Ascending aorta (tissue), 2 donors: ENCODE data around the gene ASF1B. TPM values are rescaled to one million over a fixed set of nuclear protein-coding genes. Genes with fewer than 3 reads are reported as not detected.

Experiments
- DNase-seq, 2 donors: peaks; one replicate each; pipeline ENCODE4 v3.0.0-alpha.2; 2019; ENCODE audit warnings: low spot score in 2 of 2
- H3K27ac ChIP-seq, 2 donors: fragments of 200-600 bp; sonication (generic); one replicate each; pipeline ENCODE4 v1.5.1; 2016 to 2017; ENCODE audit warnings: mild to moderate bottlenecking in 1 of 2
- H3K27me3 ChIP-seq: fragments of 200-600 bp; sonication (generic); one replicate; pipeline ENCODE4 v1.5.1; 2017
- H3K36me3 ChIP-seq, 2 donors: fragments of 200-600 bp; sonication (generic); one replicate each; pipeline ENCODE4 v1.5.1; 2016
- H3K4me1 ChIP-seq, 2 donors: fragments of 200-600 bp; sonication (generic); one replicate each; pipeline ENCODE4 v1.5.1; 2016 to 2017; ENCODE audit warnings: mild to moderate bottlenecking in 1 of 2
- H3K4me3 ChIP-seq, 2 donors: fragments of 200-600 bp; sonication (generic); one replicate each; pipeline ENCODE4 v1.5.1; 2016 to 2017; ENCODE audit warnings: mild to moderate bottlenecking in 1 of 2
- H3K9me3 ChIP-seq, 2 donors: fragments of 200-600 bp; sonication (generic); one replicate each; pipeline ENCODE4 v1.5.1; 2016
- intact Hi-C: fragments of 100-400 bp; cut with DNase I; formaldehyde crosslinking; loops from one replicate; pipeline ENCODE4 v1.15.1; 2023
- total RNA-seq: library from RNA; depleted of rRNA; stranded (reverse); fragments of >200 nt; gene quantifications from one replicate; pipeline ENCODE4 v1.1.0, GENCODE V29; 2016
- TF ChIP-seq, protein P1 (sequence below), 3 experiments: fragments of 200-600 bp in 2 of 3; fragments of 450-650 bp in 1 of 3; sonication (generic) in 2 of 3; IDR thresholded peaks; one replicate each; pipeline ENCODE4 v1.5.1; 2016 to 2019; ENCODE audit warnings: antibody characterized with exemption in 3 of 3, mild to moderate bottlenecking in 1 of 3, moderate library complexity in 1 of 3

ASF1B gene
- total RNA-seq, 1 donor from 2014 or later, result 7.8 TPM

GRCh38 chr19:14116918-14117578 is 19.3 kb downstream of the ASF1B start:
- intact Hi-C loops, result loop anchor here (1.0 to 5.0 kb wide), 4 partner anchors 36 to 370 kb away; partner anchors contain the start of genes DCAF15 and RFX1
- Histone ChIP-seq H3K4me1 (peaks cover 30 to 58% of the 10 kb centered on the region in 2 donors), H3K27me3 (no peaks in the 10 kb centered on the region), H3K27ac (peak overlapping the region; percentile 84 to 85), H3K36me3 (no peaks in the 10 kb centered on the region), H3K4me3 (peak overlapping the region; percentile 71 to 96), H3K9me3 (no peaks in the 10 kb centered on the region)
- no peak for DNase-seq
- TF ChIP-seq, protein P1, sequence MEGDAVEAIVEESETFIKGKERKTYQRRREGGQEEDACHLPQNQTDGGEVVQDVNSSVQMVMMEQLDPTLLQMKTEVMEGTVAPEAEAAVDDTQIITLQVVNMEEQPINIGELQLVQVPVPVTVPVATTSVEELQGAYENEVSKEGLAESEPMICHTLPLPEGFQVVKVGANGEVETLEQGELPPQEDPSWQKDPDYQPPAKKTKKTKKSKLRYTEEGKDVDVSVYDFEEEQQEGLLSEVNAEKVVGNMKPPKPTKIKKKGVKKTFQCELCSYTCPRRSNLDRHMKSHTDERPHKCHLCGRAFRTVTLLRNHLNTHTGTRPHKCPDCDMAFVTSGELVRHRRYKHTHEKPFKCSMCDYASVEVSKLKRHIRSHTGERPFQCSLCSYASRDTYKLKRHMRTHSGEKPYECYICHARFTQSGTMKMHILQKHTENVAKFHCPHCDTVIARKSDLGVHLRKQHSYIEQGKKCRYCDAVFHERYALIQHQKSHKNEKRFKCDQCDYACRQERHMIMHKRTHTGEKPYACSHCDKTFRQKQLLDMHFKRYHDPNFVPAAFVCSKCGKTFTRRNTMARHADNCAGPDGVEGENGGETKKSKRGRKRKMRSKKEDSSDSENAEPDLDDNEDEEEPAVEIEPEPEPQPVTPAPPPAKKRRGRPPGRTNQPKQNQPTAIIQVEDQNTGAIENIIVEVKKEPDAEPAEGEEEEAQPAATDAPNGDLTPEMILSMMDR (IDR thresholded peaks at IDR 0.05), result no peak

GRCh38 chr19:14116525-14116917 is 19.9 kb downstream of the ASF1B start:
- peak overlapping the region; percentile 71 to 96 for H3K4me3 ChIP-seq
- TF ChIP-seq, protein P1 (IDR thresholded peaks at IDR 0.05), result no peak
- H3K27ac ChIP-seq, result peak overlapping the region; percentile 84 to 85
- no peaks in the 10 kb centered on the region for H3K27me3 ChIP-seq
- intact Hi-C loops, result loop anchor here (2.0 to 5.0 kb wide), 3 partner anchors 36 to 164 kb away; partner anchors contain the start of genes DCAF15 and RFX1
- no peaks in the 10 kb centered on the region for H3K36me3 ChIP-seq
- H3K9me3 ChIP-seq, result no peaks in the 10 kb centered on the region
- DNase-seq, result no peak
- H3K4me1 ChIP-seq, result peaks cover 31 to 63% of the 10 kb centered on the region in 2 donors

- intact Hi-C loops, result loop anchor here (2.0 to 5.0 kb wide), 3 partner anchors 35 to 163 kb away; partner anchors contain the start of genes DCAF15 and RFX1
- H3K27ac ChIP-seq, result peak overlapping the region; percentile 84 to 85
- TF ChIP-seq, protein P1 (IDR thresholded peaks at IDR 0.05), result no peak
- no peaks in the 10 kb centered on the region for H3K9me3 ChIP-seq
- no peak for DNase-seq
- H3K27me3 ChIP-seq, result no peaks in the 10 kb centered on the region
- peak overlapping the region; percentile 13 to 96 for H3K4me3 ChIP-seq
- no peaks in the 10 kb centered on the region for H3K36me3 ChIP-seq
- H3K4me1 ChIP-seq, result peaks cover 31 to 67% of the 10 kb centered on the region in 2 donors
These were observed 20.6 kb downstream of the ASF1B start for GRCh38 chr19:14115756-14116155.

DNA sequence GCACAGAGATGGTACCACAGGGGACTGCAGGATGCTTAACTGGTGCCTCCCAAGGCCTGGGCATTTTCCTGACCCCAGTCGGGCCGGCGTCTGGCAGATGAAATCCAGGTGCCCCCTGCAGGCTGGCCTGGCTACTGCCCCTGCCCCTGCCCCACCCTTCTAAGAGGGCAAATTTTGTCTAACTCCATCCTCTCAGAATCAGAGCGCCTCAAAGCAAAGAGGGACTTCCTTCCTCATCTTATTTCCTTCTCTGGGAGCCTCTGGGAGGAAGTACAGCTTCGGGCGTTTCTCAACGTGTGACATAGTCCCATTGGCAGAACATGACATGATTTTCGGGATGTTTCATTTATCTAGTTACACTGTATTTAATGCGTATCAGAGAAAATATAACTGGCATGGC is 21.5 kb downstream of the ASF1B start:
- TF ChIP-seq, protein P1 (IDR thresholded peaks at IDR 0.05), result peak; percentile 22 to 52 (median 37)

GRCh38 chr19:14114439-14114838 is 21.9 kb downstream of the ASF1B start:
- intact Hi-C loops, result no loop called here
- Histone ChIP-seq H3K27ac (peak overlapping the region; percentile 85 to 90), H3K4me3 (peak overlapping the region in 1 of 2 donors; percentile 6), H3K4me1 (peaks cover 29 to 69% of the 10 kb centered on the region in 2 donors), H3K27me3 (no peaks in the 10 kb centered on the region), H3K9me3 (no peaks in the 10 kb centered on the region), H3K36me3 (no peaks in the 10 kb centered on the region)
- TF ChIP-seq, protein P1 (IDR thresholded peaks at IDR 0.05), result no peak
- no peak for DNase-seq

More for the DNA sequence above, 21.5 kb downstream of the ASF1B start:
- Histone ChIP-seq H3K27me3 (no peaks in the 10 kb centered on the region), H3K27ac (peak overlapping the region; percentile 85 to 90), H3K36me3 (no peaks in the 10 kb centered on the region), H3K9me3 (no peaks in the 10 kb centered on the region), H3K4me1 (peaks cover 31 to 72% of the 10 kb centered on the region in 2 donors), H3K4me3 (peak overlapping the region in 1 of 2 donors; percentile 6)
- intact Hi-C loops, result loop anchor here (5.0 kb wide), 2 partner anchors 108 to 163 kb away; partner anchors contain the start of genes DCAF15 and RFX1
- DNase-seq, result no peak
